ENCODE measurements around the gene PRLH.

The PRLH gene

GRCh38 chr2:237565974-237566373 lies 400 bp upstream of the PRLH start:
- DNase-seq (ENCODE audit: low read depth), result no peak

- DNase-seq (ENCODE audit: low read depth), result no peak
Measured at GRCh38 chr2:237567276-237568029, 1.1 kb downstream of the PRLH start.

GRCh38 chr2:237568121-237568660 lies 1.8 kb downstream of the PRLH start:
- no peak for DNase-seq (ENCODE audit: low read depth)

- DNase-seq (ENCODE audit: low read depth), result no peak
Measured at GRCh38 chr2:237569041-237569440, 2.7 kb downstream of the PRLH start.

GRCh38 chr2:237569896-237570295 lies 3.5 kb downstream of the PRLH start:
- DNase-seq (ENCODE audit: low read depth), result no peak

- DNase-seq (ENCODE audit: low read depth), result no peak
Measured at GRCh38 chr2:237570776-237571335, 4.5 kb downstream of the PRLH start.

GRCh38 chr2:237571551-237571950 lies 5.2 kb downstream of the PRLH start:
- no peak for DNase-seq (ENCODE audit: low read depth)

- DNase-seq (ENCODE audit: low read depth), result peak; percentile 67
Measured at GRCh38 chr2:237572021-237572741, 5.8 kb downstream of the PRLH start.

- DNase-seq (ENCODE audit: low read depth), result no peak
Measured at GRCh38 chr2:237572742-237573101, 6.3 kb downstream of the PRLH start.

- no peak for DNase-seq (ENCODE audit: low read depth)
Measured at GRCh38 chr2:237573721-237574415, 7.5 kb downstream of the PRLH start.

GRCh38 chr2:237574467-237574866 lies 8.1 kb downstream of the PRLH start:
- DNase-seq (ENCODE audit: low read depth), result no peak

- no peak for DNase-seq (ENCODE audit: low read depth)
Measured at GRCh38 chr2:237574894-237575868, 8.8 kb downstream of the PRLH start.

- DNase-seq (ENCODE audit: low read depth), result no peak
Measured at GRCh38 chr2:237575869-237576862, 9.8 kb downstream of the PRLH start.

- DNase-seq (ENCODE audit: low read depth), result no peak
Measured at GRCh38 chr2:237576974-237577373, 10.6 kb downstream of the PRLH start.

GRCh38 chr2:237577458-237577857 lies 11.1 kb downstream of the PRLH start:
- no peak for DNase-seq (ENCODE audit: low read depth)

GRCh38 chr2:237577956-237578870 lies 11.8 kb downstream of the PRLH start:
- DNase-seq (ENCODE audit: low read depth), result no peak

- DNase-seq (ENCODE audit: low read depth), result no peak
Measured at GRCh38 chr2:237581326-237581725, 15.0 kb downstream of the PRLH start.

GRCh38 chr2:237581751-237582746 lies 15.7 kb downstream of the PRLH start:
- no peak for DNase-seq (ENCODE audit: low read depth)

All from activated T-helper 1 cell treated with Interleukin-2 at 50 U/mL for 16 hours (primary cell).